ENCODE results near the gene PTPRF. TPM values are rescaled to one million over a fixed set of nuclear protein-coding genes. Genes with fewer than 3 reads are reported as not detected.
A peak's percentile ranks its signal among the peaks of the same experiment; 100 is the strongest.

The PTPRF gene
- total RNA-seq, 1 donor from 2014 or later = 71.1 TPM

- H3K36me3 Mint-ChIP-seq = peaks cover 7% of the 10 kb centered on the region
- Histone ChIP-seq H3K4me3 (peak overlapping the region; percentile 92), H3K4me2 (peak overlapping the region; percentile 100), H2AFZ (replicated peaks) (no peak overlapping the region), H3K36me3 (no peaks in the 10 kb centered on the region), H4K20me1 (ENCODE audit: low read depth) (peaks cover 61% of the 10 kb centered on the region), H3K9me3 (ENCODE audit: low read depth) (no peaks in the 10 kb centered on the region), H3K9ac (peak overlapping the region; percentile 6), H3K27ac (no peak overlapping the region), H3K79me2 (ENCODE audit: low read depth) (peaks cover 48% of the 10 kb centered on the region), H3K4me1 (peaks cover 15% of the 10 kb centered on the region), H3F3A (ENCODE audit: low read depth) (peaks cover 17% of the 10 kb centered on the region), H3K27me3 (peaks cover 13% of the 10 kb centered on the region)
- peaks cover 3% of the 10 kb centered on the region for H3K27me3 Mint-ChIP-seq (ENCODE audit: insufficient read depth, low read depth)
- no peaks in the 10 kb centered on the region for H3K9me3 Mint-ChIP-seq
- H3K4me3 Mint-ChIP-seq = peak overlapping the region; percentile 97
- peak; percentile 71 for DNase-seq (ENCODE audit: low spot score)
- TF ChIP-seq EZH2phosphoT487 (IDR thresholded peaks at IDR 0.05) (no peak), EZH2 (IDR thresholded peaks at IDR 0.05) (no peak), CTCF (IDR thresholded peaks at IDR 0.05) (no peak)
- peak overlapping the region; percentile 79 for H3K27ac Mint-ChIP-seq
- peaks cover 41% of the 10 kb centered on the region for H3K4me1 Mint-ChIP-seq
Measured at GRCh38 chr1:43531107-43531905, 623 bp downstream of the PTPRF start.

- no peaks in the 10 kb centered on the region for H3K9me3 ChIP-seq (ENCODE audit: low read depth)
- no peaks in the 10 kb centered on the region for H3K36me3 ChIP-seq
- H3K4me1 ChIP-seq = peaks cover 15% of the 10 kb centered on the region
- peak overlapping the region; percentile 79 for H3K27ac Mint-ChIP-seq
- H3K4me3 ChIP-seq = peak overlapping the region; percentile 92
- peaks cover 68% of the 10 kb centered on the region for H4K20me1 ChIP-seq (ENCODE audit: low read depth)
- H3K9ac ChIP-seq = peak overlapping the region; percentile 6
- peaks cover 13% of the 10 kb centered on the region for H3K27me3 ChIP-seq
- no peaks in the 10 kb centered on the region for H3K9me3 Mint-ChIP-seq
- no peak overlapping the region for H2AFZ ChIP-seq (replicated peaks)
- H3K4me1 Mint-ChIP-seq = peaks cover 41% of the 10 kb centered on the region
- peak; percentile 48 for DNase-seq (ENCODE audit: low spot score)
- peak overlapping the region; percentile 97 for H3K4me3 Mint-ChIP-seq
- peaks cover 3% of the 10 kb centered on the region for H3K27me3 Mint-ChIP-seq (ENCODE audit: insufficient read depth, low read depth)
- peaks cover 17% of the 10 kb centered on the region for H3F3A ChIP-seq (ENCODE audit: low read depth)
- peaks cover 7% of the 10 kb centered on the region for H3K36me3 Mint-ChIP-seq
- H3K27ac ChIP-seq = no peak overlapping the region
- peak overlapping the region; percentile 100 for H3K4me2 ChIP-seq
- no peak for TF ChIP-seq CTCF (IDR thresholded peaks at IDR 0.05)
- TF ChIP-seq EZH2 (IDR thresholded peaks at IDR 0.05) = no peak
- TF ChIP-seq EZH2phosphoT487 (IDR thresholded peaks at IDR 0.05) = no peak
- peaks cover 55% of the 10 kb centered on the region for H3K79me2 ChIP-seq (ENCODE audit: low read depth)
Measured at GRCh38 chr1:43531906-43532584, 1.4 kb downstream of the PTPRF start.

- Histone ChIP-seq H3K4me2 (peak overlapping the region; percentile 100), H3K9me3 (ENCODE audit: low read depth) (no peaks in the 10 kb centered on the region), H3K27ac (no peak overlapping the region), H3K79me2 (ENCODE audit: low read depth) (peaks cover 62% of the 10 kb centered on the region), H3K4me1 (peaks cover 15% of the 10 kb centered on the region), H3K9ac (no peak overlapping the region), H3K36me3 (no peaks in the 10 kb centered on the region), H3K27me3 (peaks cover 13% of the 10 kb centered on the region), H4K20me1 (ENCODE audit: low read depth) (peaks cover 75% of the 10 kb centered on the region), H2AFZ (replicated peaks) (no peak overlapping the region), H3F3A (ENCODE audit: low read depth) (peaks cover 17% of the 10 kb centered on the region), H3K4me3 (peak overlapping the region; percentile 92)
- peaks cover 3% of the 10 kb centered on the region for H3K27me3 Mint-ChIP-seq (ENCODE audit: insufficient read depth, low read depth)
- DNase-seq (ENCODE audit: low spot score) = no peak
- H3K27ac Mint-ChIP-seq = peak overlapping the region; percentile 54
- no peaks in the 10 kb centered on the region for H3K9me3 Mint-ChIP-seq
- peaks cover 7% of the 10 kb centered on the region for H3K36me3 Mint-ChIP-seq
- H3K4me1 Mint-ChIP-seq = peaks cover 41% of the 10 kb centered on the region
- TF ChIP-seq EZH2phosphoT487 (IDR thresholded peaks at IDR 0.05) (no peak), CTCF (IDR thresholded peaks at IDR 0.05) (no peak), EZH2 (IDR thresholded peaks at IDR 0.05) (no peak)
- H3K4me3 Mint-ChIP-seq = peak overlapping the region; percentile 97
Measured at GRCh38 chr1:43532716-43533115, 2.0 kb downstream of the PTPRF start.
